Stimulated activated memory B cell treated with anti-CD40 and anti-IgM and Interleukin-4, amounts not matched to agents 10 μg/mL and 1 μg/mL and 100 μg/mL, for 72 hours (primary cell): ENCODE data around the gene RGS7.
A peak's percentile ranks its signal among the peaks of the same experiment; 100 is the strongest.
"Not testable (repeated sequence)": the region's sequence is repeated elsewhere in the genome, so short reads cannot be mapped to it uniquely, and the experiment has no call there.

ENCODE experiments used
- ATAC-seq: fragments of 150-1000 bp; cut with Tn5 transposase; 2 replicates; pipeline ENCODE4 v1.10.0; 2021
- H3K27ac Mint-ChIP-seq: one replicate; pipeline ENCODE4 v1.8.0; 2022; ENCODE audit warnings: mild to moderate bottlenecking, mixed read lengths
- H3K27me3 Mint-ChIP-seq: one replicate; pipeline ENCODE4 v1.8.0; 2022; ENCODE audit warnings: mixed read lengths
- H3K36me3 Mint-ChIP-seq: one replicate; pipeline ENCODE4 v1.8.0; 2022; ENCODE audit warnings: mixed read lengths
- H3K4me1 Mint-ChIP-seq: one replicate; pipeline ENCODE4 v1.8.0; 2022; ENCODE audit warnings: mixed read lengths
- H3K4me3 Mint-ChIP-seq: one replicate; pipeline ENCODE4 v1.8.0; 2022; ENCODE audit warnings: mild to moderate bottlenecking, moderate library complexity, mixed read lengths
- H3K9me3 Mint-ChIP-seq: one replicate; pipeline ENCODE4 v1.8.0; 2022; ENCODE audit warnings: mixed read lengths

The RGS7 gene

DNA sequence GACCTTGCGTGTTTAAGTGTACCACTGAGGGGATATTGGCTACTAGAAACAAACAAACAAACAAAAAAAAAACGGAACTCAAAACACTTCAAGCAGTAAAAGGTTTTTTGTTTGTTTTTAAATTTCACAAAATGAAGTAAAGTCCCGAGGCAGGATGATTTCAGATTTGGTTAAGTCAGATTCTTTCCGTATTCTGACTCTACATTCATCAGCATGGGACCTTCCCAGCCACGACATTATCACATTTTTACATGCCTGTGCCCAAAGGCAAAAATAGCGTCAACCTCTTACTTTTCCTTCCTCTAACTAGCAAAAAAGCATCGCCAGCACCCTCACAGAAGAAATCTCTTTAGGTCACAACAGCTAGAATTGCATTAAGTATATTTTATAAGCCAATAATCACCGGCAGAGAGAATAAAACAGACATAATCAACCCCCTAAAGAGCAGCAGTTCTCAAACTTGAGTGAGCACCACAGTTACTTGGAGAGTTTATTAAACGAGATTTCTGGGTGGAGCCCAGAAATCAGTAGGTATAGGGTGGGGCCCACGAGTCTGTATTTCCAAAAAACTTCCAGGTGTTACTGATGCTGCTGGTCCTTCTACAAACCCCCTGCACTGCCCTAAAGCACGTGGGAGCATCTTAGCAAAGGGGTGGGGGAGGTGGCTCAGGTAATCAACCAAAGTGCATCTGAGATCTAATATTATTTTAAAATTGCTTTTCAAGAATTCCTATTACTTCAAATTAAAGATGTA lies 227.6 kb downstream of the RGS7 start:
- peaks cover 3% of the 10 kb centered on the region for H3K9me3 Mint-ChIP-seq
- H3K4me3 Mint-ChIP-seq: no peak overlapping the region
- H3K27ac Mint-ChIP-seq: no peak overlapping the region
- ATAC-seq: no peak
- H3K36me3 Mint-ChIP-seq: no peaks in the 10 kb centered on the region
- H3K27me3 Mint-ChIP-seq: no peaks in the 10 kb centered on the region
- H3K4me1 Mint-ChIP-seq: no peaks in the 10 kb centered on the region

GRCh38 chr1:241125286-241125685 lies 231.7 kb downstream of the RGS7 start:
- H3K9me3 Mint-ChIP-seq: no peaks in the 10 kb centered on the region

DNA sequence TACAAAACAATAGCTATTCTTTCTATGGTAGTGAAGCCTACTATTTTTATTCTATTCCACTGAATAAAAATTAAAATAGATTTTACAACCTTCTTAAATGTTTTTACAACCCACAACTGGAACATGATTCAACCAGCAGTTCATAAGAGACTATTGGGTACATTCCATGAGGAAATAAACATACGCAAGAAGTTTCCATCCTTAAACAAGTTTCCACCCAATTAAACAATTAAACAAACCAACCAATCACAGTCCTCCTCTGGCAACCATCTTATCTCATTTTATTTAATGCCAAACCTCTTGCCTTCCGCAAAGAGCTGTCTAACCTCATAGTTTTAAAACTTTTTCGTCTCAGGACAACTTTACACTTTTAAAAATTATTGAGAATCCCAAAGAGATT lies 239.0 kb downstream of the RGS7 start:
- no peaks in the 10 kb centered on the region for H3K4me1 Mint-ChIP-seq
- H3K27ac Mint-ChIP-seq: no peak overlapping the region
- no peaks in the 10 kb centered on the region for H3K36me3 Mint-ChIP-seq
- H3K9me3 Mint-ChIP-seq: no peaks in the 10 kb centered on the region
- ATAC-seq: no peak
- no peaks in the 10 kb centered on the region for H3K27me3 Mint-ChIP-seq
- H3K4me3 Mint-ChIP-seq: no peak overlapping the region

More at GRCh38 chr1:241125286-241125685, 231.7 kb downstream of the RGS7 start:
- Mint-ChIP-seq H3K27me3 (no peaks in the 10 kb centered on the region), H3K36me3 (no peaks in the 10 kb centered on the region), H3K4me1 (no peaks in the 10 kb centered on the region), H3K27ac (no peak overlapping the region), H3K4me3 (no peak overlapping the region)
- ATAC-seq: no peak

DNA sequence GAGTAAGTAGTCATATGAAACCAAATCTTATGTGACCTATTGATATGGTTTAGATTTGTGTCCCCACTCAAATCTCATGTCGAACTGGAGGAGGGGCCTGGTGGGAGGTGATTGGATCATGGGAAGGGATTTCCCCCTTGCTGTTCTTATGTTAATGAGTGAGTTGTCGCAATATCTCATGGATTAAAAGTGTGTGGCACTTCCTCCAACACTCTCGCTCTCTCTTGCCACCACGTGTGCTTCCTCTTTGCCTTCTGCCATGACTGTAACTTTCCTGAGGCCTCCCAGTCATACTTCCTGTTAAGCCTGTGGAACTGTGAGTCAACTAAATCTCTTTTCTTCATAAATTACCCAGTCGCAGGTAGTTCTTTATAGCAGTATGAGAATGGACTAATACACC lies 241.2 kb downstream of the RGS7 start:
- Mint-ChIP-seq H3K9me3 (no peaks in the 10 kb centered on the region), H3K36me3 (no peaks in the 10 kb centered on the region)

DNA sequence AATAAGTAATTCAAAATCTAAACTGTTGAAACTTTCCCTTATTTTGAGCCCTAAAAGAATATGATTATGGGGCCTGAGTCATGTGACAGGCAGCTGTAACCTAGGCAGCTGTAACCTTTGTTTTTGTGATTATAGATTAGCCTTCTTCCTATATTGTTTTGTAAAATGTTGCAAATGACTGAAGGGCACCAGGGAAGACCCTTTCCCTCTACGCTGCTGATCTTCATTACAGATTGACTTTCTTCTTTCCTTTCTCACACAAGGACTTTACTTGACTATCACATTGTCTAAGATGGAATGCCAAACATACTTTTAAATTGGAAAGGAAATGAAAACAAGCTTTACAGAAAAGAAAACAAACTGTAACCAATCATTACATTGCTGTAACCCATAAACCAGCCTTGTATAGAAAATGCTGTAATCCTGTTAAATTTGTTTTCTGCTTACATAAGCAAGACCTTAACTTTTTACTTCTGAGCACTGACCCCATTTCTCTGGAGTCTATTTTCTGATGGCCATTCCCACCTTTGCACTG lies 242.2 kb downstream of the RGS7 start:
- Mint-ChIP-seq H3K27ac (no peak overlapping the region), H3K9me3 (no peaks in the 10 kb centered on the region), H3K4me1 (no peaks in the 10 kb centered on the region), H3K4me3 (no peak overlapping the region), H3K27me3 (no peaks in the 10 kb centered on the region), H3K36me3 (no peaks in the 10 kb centered on the region)
- ATAC-seq: no peak

More for the DNA sequence above, 241.2 kb downstream of the RGS7 start:
- Mint-ChIP-seq H3K4me3 (no peak overlapping the region), H3K27ac (no peak overlapping the region), H3K27me3 (no peaks in the 10 kb centered on the region), H3K4me1 (no peaks in the 10 kb centered on the region)
- ATAC-seq: no peak

DNA sequence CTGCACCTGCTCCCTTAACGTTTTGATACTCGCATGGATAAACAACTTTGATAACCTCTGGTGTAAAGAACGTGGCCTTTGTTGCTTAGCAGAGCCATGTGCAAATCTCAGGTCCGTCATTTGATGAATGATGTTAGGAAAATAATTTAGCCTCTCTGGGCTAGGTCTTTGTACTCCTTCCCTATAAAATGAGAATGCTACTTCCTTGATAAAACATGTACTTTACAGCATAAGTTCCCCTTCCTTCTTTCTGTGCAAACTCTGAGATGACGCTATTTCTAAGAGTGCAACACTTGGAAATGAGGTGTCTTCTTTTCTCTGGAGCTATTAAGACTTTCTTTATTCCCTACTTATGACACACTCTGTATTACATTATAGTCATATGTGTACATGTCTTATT lies 243.4 kb downstream of the RGS7 start:
- Mint-ChIP-seq H3K36me3 (no peaks in the 10 kb centered on the region), H3K27ac (no peak overlapping the region), H3K4me1 (no peaks in the 10 kb centered on the region), H3K27me3 (no peaks in the 10 kb centered on the region), H3K9me3 (no peaks in the 10 kb centered on the region), H3K4me3 (no peak overlapping the region)
- ATAC-seq: no peak

DNA sequence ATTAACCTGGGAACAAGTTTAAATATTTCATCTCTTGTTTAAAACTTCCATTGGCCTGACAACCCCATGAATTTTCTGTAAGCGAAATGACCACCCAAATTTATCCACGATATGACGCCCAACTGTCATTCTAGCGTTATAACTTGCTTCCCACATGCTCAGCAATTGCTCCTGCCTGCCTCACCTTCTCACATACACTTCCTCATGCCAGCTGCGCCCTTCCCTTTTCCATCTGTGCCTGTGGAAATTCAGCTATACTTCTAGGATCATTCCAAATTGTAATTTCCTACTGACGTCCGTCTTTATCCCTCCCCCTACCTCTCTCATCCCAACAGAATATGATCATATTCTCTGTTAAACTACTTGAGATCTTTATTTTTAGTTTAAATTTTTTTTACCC lies 248.0 kb downstream of the RGS7 start:
- no peaks in the 10 kb centered on the region for H3K4me1 Mint-ChIP-seq
- H3K27ac Mint-ChIP-seq: no peak overlapping the region
- no peaks in the 10 kb centered on the region for H3K27me3 Mint-ChIP-seq
- ATAC-seq: no peak
- no peaks in the 10 kb centered on the region for H3K36me3 Mint-ChIP-seq
- no peak overlapping the region for H3K4me3 Mint-ChIP-seq
- no peaks in the 10 kb centered on the region for H3K9me3 Mint-ChIP-seq

- Mint-ChIP-seq H3K4me3 (no peak overlapping the region), H3K4me1 (no peaks in the 10 kb centered on the region), H3K27me3 (no peaks in the 10 kb centered on the region), H3K27ac (no peak overlapping the region), H3K36me3 (no peaks in the 10 kb centered on the region), H3K9me3 (no peaks in the 10 kb centered on the region)
- ATAC-seq: no peak
Measured at GRCh38 chr1:241105147-241105546, 251.9 kb downstream of the RGS7 start.

DNA sequence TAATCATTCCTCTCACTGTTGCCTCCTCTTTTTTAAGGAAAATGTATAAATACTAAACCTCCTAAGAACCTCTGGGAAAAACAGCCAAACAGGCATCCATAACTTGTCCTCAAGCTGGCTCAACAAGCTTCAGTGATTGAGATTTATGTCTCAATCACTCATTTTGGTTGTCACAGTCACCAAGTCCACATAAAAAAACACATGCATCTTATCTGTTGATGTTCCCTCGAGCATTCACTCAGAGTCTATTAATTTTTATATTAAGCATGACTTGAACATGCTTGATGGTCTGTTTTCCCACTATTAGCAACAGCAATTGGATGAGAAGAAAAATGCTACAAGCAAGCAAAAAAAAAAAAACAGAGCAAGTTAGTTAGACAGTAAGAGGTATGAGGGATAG lies 254.3 kb downstream of the RGS7 start:
- Mint-ChIP-seq H3K27ac (no peak overlapping the region), H3K9me3 (no peaks in the 10 kb centered on the region), H3K36me3 (no peaks in the 10 kb centered on the region), H3K4me1 (no peaks in the 10 kb centered on the region), H3K4me3 (no peak overlapping the region), H3K27me3 (no peaks in the 10 kb centered on the region)
- no peak for ATAC-seq

DNA sequence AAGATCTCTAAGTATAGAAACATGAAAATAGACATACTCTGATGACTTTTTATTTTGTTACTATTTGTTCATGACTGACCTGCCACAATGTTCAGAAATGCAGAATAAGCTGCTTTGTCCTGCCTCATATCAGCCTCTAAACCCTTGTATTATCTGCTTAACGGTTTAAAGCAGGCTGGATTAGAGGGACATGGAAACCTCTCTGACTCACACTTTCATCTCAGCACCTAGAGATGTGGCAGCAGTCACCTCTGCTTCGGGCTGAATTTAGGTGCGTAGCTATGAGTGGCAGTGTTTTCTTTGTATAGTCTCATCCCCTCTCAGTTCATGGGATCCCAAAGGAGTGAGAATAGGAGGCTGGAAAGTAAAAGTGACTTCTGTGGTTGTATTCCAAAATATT lies 255.4 kb downstream of the RGS7 start:
- Mint-ChIP-seq H3K27me3 (no peaks in the 10 kb centered on the region), H3K27ac (no peak overlapping the region), H3K36me3 (no peaks in the 10 kb centered on the region), H3K4me1 (no peaks in the 10 kb centered on the region), H3K4me3 (no peak overlapping the region), H3K9me3 (no peaks in the 10 kb centered on the region)
- no peak for ATAC-seq

DNA sequence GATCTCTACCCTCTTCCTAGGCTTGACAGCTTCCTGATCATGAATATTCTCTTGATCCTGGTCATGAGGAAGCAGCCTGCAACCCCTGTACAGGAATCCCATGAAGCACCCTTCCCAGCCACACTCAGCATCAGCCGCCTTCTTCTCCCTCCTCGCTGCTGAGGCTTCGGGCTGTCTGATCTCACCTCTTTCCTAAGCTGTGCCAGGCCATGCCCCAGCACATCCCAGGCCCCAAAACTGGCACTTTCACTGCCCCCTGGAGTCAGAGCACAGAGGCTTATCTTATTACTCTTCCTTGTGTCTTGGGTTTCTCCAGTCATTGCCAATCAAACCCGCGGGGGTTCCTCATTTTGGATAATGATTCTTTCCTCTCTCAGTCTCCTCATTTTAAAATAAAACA lies 259.5 kb downstream of the RGS7 start:
- Mint-ChIP-seq H3K27me3 (no peaks in the 10 kb centered on the region), H3K27ac (no peak overlapping the region), H3K36me3 (no peaks in the 10 kb centered on the region), H3K9me3 (no peaks in the 10 kb centered on the region), H3K4me1 (no peaks in the 10 kb centered on the region), H3K4me3 (no peak overlapping the region)
- ATAC-seq: no peak

DNA sequence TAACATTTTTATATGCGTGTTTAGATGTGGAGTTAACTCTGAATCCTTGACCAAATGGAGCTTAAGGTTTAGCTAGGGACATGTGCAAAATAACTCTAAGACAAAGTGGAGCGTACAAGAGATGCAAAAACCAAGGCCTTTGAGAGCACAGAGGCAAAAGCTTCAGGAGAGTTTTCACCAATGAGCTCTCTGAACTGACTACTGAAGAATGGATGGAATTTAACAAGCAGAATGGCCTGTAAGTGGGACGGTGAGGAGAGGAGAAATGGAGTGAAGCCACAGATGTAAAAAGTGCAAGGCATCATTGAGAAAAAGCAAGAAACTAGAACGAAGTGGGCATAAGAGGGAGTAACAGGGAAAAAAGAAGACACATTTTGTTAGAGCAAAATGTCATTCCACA lies 260.0 kb downstream of the RGS7 start:
- Mint-ChIP-seq H3K27ac (no peak overlapping the region), H3K36me3 (no peaks in the 10 kb centered on the region), H3K9me3 (no peaks in the 10 kb centered on the region), H3K4me1 (no peaks in the 10 kb centered on the region), H3K27me3 (no peaks in the 10 kb centered on the region), H3K4me3 (no peak overlapping the region)
- no peak for ATAC-seq

- Mint-ChIP-seq H3K27ac (no peak overlapping the region), H3K4me1 (no peaks in the 10 kb centered on the region), H3K9me3 (no peaks in the 10 kb centered on the region)
Measured at GRCh38 chr1:241095847-241096246, 261.2 kb downstream of the RGS7 start.

DNA sequence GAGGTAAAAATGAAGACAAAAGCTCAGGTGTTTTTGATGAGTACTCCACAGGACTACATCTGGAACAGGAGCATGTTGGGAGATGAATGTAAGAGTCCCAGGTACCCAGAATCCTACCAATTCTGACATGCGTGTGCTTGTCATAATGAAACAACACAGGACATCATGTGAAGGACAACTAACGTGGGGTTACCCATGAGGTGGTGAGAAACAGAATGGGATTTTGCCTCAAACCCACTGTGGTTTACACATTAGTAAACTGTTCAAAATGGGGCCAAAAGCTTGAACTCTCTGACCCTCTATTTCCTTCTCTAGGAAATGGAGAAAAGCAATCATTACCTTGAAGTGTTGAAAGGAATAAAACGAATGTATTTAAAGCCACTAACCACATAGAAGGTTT lies 266.2 kb downstream of the RGS7 start:
- peaks cover 17% of the 10 kb centered on the region for H3K4me1 Mint-ChIP-seq
- no peak overlapping the region for H3K4me3 Mint-ChIP-seq
- no peak for ATAC-seq
- no peak overlapping the region for H3K27ac Mint-ChIP-seq
- H3K9me3 Mint-ChIP-seq: no peaks in the 10 kb centered on the region
- H3K27me3 Mint-ChIP-seq: no peaks in the 10 kb centered on the region
- H3K36me3 Mint-ChIP-seq: no peaks in the 10 kb centered on the region

More at GRCh38 chr1:241095847-241096246, 261.2 kb downstream of the RGS7 start:
- Mint-ChIP-seq H3K27me3 (no peaks in the 10 kb centered on the region), H3K36me3 (no peaks in the 10 kb centered on the region), H3K4me3 (no peak overlapping the region)
- no peak for ATAC-seq

DNA sequence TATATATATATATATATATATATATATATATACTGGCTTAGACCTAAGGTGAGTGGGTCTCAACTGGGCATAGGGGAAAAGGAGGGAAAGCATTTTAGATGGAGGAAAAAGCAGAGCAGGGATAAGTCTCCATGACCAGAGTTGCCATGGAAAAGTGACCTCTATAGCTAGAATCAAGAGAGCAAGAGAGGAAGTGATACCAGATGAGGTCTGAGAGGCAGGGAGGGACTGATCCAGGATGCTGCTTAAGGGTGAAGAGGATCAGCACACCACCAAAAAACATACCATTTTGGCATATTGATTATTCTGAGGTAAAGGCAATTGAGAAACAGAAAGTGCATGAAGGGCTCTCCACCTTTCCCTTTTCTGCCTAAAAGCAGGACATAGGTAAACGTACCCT lies 267.9 kb downstream of the RGS7 start:
- ATAC-seq: peak; percentile 48
- H3K27ac Mint-ChIP-seq, H3K4me3 Mint-ChIP-seq, H3K36me3 Mint-ChIP-seq, H3K27me3 Mint-ChIP-seq, H3K9me3 Mint-ChIP-seq: not testable (repeated sequence)
- H3K4me1 Mint-ChIP-seq: peaks cover 17% of the 10 kb centered on the region

DNA sequence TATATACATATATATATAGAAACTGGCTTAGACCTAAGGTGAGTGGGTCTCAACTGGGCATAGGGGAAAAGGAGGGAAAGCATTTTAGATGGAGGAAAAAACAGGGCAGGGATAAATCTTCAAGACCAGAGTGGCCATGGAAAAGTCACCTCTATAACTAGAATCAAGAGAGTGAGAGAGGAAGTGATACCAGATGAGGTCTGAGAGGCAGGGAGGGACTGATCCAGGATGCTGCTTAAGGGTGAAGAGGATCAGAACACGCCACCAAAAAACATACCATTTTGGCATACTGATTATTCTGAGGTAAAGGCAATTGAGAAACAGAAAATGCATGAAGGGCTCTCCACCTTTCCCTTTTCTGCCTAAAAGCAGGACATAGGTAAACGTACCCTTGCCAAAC lies 268.9 kb downstream of the RGS7 start:
- not testable (repeated sequence) for H3K4me3 Mint-ChIP-seq, H3K36me3 Mint-ChIP-seq, H3K9me3 Mint-ChIP-seq, H3K27me3 Mint-ChIP-seq, H3K27ac Mint-ChIP-seq
- ATAC-seq: peak; percentile 62
- H3K4me1 Mint-ChIP-seq: peaks cover 17% of the 10 kb centered on the region
